NOMO-1 treated with dmso at 0.1 percent for 144 hours (cell line): ENCODE data around the gene WFDC1.

Experiments
- DNase-seq: peaks from one replicate; lab custom pipeline; 2025; ENCODE audit not compliant: unreplicated experiment; lab: John Stamatoyannopoulos, UW

Gene WFDC1

GRCh38 chr16:84349862-84350684 is 55.4 kb downstream of the WFDC1 start:
- DNase-seq = no peak

GRCh38 chr16:84350685-84351400 is 56.2 kb downstream of the WFDC1 start:
- DNase-seq = no peak

GRCh38 chr16:84351630-84352029 is 57.0 kb downstream of the WFDC1 start:
- no peak for DNase-seq

DNA sequence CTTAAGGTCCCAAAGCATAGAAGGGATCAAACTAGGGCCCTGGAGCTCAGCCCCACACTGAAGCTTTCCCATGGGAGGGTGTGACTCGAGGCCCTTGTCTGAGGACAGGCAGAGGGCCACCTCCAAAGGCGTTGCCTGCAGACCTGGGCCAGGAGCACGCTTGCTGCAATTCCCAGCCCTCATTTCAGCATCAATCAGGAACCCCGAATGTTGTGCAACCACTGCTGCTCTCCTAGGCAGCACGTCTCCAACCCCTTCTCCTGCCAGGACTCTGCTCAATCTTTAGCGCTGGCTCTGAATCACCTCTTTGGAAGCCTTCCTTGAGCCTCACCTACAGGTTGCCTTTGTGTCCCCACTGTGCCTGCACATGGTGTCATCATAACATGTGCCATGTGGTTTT is 59.6 kb downstream of the WFDC1 start:
- no peak for DNase-seq

DNA sequence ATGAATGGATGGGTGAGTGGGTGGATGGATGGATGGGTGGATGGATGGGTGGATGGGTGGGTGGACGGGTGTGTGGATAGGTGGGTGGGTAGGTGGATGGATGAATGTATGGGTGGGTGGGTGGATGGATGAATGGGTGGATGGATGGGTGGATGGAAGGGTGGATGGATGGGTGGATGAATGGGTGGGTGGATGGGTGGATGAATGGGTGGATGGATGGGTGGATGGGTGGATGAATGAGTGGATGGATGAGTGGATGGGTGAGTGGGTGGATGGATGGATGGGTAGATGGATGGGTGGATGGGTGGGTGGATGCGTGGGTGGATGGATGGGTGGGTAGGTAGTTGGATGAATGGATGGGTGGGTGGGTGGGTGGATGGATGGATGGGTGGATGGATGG is 60.5 kb downstream of the WFDC1 start:
- no peak for DNase-seq

- no peak for DNase-seq
These were observed 61.5 kb downstream of the WFDC1 start for GRCh38 chr16:84356176-84356575.

- no peak for DNase-seq
These were observed 62.0 kb downstream of the WFDC1 start for GRCh38 chr16:84356591-84357116.

DNA sequence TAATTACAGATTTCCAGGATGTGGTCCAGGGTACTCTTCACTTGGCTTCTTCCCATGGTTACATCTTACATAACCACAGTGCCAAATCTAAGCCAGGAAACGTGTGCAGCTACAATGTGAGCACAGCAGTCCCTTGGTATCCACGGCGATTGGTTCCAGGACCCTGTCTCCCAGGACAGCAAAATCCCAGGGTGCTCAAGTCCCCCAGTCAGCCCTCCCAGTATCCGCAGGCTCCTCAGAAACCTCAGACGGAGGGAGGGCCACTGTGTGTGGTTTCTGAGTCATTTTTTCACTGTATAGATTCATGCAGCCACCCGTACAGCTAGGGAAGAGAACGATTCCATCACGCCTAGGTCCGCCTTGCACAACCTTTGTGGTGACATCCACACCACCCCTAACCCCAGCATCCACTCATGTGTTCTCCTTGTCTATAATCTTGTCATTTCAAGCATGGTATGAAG is 62.5 kb downstream of the WFDC1 start:
- peak; percentile 94 for DNase-seq

DNA sequence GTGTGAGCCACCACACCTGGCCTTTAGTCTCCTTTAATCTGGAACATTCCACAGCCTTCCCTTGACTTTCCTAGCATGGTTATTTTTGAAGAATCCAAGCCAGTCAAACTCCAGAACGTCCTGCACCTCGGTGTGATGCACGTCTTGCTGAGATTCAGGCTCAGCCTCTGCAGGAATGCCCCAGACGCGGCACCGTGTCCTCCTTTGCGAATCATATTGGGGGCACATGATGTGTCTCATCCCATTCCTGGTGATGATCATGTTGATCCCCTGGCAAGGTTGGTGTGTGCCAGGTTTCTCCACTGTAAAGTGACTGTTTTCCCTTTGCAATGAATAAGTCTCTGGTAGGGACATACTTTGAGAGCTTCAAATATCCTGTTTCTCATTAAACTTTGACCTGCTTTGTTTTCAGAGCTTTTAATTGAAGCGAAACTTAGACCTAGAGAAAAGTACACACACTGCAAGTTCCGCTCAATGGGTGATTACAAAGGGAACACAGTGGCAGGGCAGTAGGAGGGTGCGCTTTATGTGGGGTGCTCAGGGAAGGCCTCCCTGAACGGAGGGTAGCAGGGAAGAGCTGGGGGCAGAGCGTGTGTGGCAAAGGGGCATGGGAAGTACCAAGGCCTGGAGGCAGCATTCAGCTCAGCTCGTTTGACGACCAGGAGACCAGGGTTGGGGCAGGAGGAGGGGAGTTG is 64.1 kb downstream of the WFDC1 start:
- DNase-seq = no peak

DNA sequence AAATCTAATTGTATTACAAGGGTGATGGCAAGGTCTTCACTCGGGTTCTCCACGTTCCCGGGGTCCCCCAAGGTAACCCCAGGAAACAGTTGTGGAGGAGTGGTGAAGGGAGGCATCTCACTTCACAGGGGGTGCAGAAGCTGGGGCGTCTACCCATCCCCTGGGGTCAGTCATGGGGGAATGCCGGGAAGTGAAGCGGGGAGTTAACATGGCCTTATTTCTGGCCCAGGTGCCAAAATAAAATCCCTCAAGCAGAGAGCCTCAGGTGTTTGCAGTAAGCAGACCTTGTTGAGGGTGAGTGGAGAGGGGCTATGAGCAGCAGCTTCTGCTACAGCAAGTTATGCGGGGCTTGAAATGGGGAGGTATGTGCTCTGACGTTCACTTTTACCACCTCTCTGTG is 64.6 kb downstream of the WFDC1 start:
- DNase-seq = no peak

- DNase-seq = no peak
These were observed 65.5 kb downstream of the WFDC1 start for GRCh38 chr16:84360170-84360569.

DNA sequence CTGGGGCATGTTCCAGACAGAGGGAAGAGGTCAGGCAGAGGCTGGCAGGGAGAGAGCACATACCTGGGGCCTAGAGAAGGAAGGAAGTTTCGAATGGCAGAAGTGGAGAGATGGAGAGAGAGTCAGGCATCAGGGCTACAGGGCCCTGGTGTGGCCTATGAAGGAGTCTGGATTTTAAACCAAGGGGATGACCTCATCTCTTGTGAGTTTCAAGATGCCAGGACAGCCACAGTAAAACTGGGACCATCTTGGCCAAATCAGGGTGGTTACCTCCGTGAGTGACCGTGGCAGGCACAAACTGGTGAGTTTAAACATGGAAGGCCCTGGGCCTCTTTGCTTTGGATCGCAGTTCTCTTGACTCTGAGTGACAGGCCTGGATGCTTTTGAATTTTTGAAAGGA is 66.1 kb downstream of the WFDC1 start:
- DNase-seq = no peak

GRCh38 chr16:84361546-84361945 is 66.9 kb downstream of the WFDC1 start:
- DNase-seq = no peak

DNA sequence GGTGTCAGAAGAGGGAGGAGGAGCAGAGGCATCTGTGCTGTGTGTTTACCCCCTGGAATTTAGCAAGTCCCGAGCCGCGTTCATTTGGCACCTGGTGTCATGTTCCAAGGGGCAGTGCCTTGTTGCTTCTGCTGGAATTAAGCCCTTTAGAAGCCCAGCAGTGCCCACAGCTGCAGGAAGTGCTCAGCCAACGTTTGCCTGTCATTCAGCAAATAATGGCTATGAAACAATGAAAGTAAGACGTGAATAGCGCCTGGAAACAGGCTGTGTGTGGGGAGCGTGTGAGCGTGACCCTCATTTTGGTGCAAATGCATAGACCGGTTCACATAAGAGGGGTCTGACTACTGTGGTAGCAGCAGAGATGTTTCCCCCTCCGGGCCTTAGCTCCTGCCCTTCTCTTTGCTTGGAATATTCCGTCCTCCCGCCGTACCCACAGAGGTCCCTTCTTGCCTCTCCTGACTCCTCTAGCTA is 67.8 kb downstream of the WFDC1 start:
- no peak for DNase-seq

DNA sequence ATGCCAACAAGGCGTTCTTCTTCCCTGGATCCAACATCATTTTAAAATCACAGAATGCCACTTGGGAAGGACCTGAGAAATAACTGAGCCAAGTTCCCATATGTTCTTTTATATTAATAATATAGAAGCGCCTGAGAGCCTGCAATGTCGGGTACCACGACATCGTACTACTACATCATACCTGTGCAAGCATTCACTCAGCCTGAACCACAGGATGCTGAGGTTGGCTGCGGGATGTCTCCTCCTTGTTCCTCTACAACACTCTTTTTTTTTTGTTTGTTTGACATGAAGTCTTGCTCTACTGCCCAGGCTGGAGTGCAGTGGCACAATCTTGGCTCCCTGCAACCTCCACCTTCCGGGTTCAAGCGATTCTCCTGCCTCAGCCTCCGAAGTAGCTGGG is 71.5 kb downstream of the WFDC1 start:
- no peak for DNase-seq

DNA sequence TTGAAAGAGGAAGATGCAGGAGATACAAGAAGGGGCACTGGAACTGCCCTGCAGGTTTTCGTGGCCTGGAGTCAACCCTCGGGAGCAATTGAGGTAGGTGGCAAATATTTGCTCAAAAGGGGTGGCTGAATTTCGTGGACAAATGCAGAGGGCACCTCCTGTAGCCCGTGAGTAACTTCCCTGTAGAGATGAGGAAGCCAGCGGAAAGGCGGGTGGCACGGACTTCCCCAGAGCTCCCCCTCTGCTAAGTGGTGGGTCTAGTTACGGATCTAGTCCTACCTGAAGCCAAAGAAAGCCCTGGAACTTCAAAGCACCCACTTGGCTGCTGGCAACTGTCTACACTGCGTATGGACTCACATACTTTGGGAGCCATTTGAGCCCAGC is 72.6 kb downstream of the WFDC1 start:
- DNase-seq = no peak

- DNase-seq = no peak
These were observed 73.2 kb downstream of the WFDC1 start for GRCh38 chr16:84367750-84368307.

GRCh38 chr16:84368308-84368996 is 73.8 kb downstream of the WFDC1 start, which contains the start of gene ATP2C2:
Gene ATP2C2, plus strand, starts transcription at chr16:84368538. Its CDS starts 78 bp downstream, at chr16:84368616.
- DNase-seq = no peak

DNA sequence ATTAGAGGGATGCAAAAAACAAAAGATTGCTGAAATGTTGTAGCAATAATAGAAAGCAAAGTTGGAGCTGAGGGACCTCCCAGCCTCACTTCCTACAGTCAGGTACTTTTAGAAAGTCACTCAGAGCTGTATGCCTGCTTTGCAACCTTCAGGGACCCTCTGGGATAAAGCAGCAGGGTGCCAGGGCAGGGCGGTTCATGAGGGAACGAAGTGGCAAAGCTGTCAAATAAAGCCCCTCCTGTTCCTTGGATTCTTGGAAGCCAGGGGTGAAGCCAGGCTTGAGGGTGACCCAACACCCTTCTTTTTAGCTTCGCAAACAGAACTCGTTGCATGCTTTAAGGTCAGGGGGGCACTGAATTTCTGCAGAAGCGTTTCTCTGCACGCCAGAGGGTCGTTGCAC is 74.4 kb downstream of the WFDC1 start:
- no peak for DNase-seq

DNA sequence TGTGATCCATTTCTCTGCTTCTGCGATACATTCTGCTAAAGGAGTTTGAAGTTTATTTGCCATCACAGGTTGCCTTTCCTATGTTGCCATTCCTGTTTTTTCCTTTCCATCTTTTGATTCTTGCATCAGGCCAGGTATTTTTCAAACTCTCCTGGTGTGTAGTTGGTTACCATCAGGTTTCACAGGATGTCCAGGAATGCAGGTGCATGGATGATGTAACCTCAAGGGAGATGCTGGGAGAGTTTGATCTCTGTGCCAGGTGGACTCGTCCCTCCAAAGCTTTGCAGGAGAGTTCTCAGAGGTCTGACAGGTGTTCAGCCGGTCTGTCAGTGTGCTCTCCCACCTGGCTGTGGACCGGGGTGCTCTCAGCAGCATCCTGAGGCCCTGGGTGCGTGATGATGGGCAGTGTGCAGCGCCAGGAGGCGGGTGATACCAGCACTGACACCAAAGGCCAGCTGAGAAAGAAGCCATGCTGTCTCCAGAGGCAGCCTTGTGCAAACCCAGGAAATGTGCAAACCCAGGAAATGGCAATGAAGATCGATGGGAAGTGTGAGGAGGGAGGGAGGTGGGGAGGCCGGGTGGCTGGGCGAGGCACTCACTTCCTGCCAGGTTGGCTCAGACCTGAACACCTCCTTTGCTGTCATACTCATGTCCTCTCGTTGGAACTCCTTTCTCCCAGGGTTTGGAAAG is 75.4 kb downstream of the WFDC1 start:
- no peak for DNase-seq
